ENCODE results near the gene CGREF1.

GRCh38 chr2:27077231-27077630 is 41.7 kb downstream of the CGREF1 start:
- TF ChIP-seq CTCF (IDR thresholded peaks at IDR 0.05) (no peak), POLR2AphosphoS5 (IDR thresholded peaks at IDR 0.05) (no peak)

All from sigmoid colon (tissue), 4 donors.